KG1 (cell line): Measurements from ENCODE around the gene NANP.
"Not testable (repeated sequence)": the region's sequence is repeated elsewhere in the genome, so short reads cannot be mapped to it uniquely, and the experiment has no call there.

Source experiments
- DNase-seq: peaks from one replicate; lab custom pipeline; 2025; lab: John Stamatoyannopoulos, UW

The NANP gene, protein sequence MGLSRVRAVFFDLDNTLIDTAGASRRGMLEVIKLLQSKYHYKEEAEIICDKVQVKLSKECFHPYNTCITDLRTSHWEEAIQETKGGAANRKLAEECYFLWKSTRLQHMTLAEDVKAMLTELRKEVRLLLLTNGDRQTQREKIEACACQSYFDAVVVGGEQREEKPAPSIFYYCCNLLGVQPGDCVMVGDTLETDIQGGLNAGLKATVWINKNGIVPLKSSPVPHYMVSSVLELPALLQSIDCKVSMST

GRCh38 chr20:25623736-25624499 lies at the start of gene NANP:
NANP (minus strand) TSS chr20:25624014; CDS start chr20:25623948, 66 bp downstream.
- DNase-seq: peak; percentile 91

DNA sequence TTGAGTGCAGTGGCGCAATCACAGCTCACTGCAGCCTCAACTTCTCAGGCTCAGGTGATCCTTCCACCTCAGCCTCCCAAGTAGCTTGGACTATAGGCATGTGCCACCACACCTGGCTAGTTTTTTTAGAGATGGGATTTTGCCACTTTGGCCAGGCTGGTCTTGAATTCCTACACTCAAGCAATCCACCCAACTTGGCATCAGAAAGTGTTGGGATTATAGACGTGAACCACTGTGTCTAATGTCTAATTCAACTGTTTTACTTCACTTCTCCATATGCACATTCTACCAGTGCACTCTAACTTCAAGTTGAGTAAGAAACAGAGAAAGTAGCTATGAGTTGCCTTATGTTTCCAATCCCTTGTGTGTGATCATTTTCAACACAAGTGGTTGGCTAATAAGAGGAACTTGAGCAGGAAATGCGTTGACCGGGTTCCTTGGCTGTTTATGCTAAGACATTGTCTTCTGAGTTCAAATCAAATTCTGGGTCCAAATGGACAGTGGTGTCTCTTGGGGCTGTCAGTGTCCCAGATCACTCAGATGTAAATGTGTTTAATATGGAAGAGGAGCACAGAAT lies 48.9 kb upstream of the NANP start:
- no peak for DNase-seq

DNA sequence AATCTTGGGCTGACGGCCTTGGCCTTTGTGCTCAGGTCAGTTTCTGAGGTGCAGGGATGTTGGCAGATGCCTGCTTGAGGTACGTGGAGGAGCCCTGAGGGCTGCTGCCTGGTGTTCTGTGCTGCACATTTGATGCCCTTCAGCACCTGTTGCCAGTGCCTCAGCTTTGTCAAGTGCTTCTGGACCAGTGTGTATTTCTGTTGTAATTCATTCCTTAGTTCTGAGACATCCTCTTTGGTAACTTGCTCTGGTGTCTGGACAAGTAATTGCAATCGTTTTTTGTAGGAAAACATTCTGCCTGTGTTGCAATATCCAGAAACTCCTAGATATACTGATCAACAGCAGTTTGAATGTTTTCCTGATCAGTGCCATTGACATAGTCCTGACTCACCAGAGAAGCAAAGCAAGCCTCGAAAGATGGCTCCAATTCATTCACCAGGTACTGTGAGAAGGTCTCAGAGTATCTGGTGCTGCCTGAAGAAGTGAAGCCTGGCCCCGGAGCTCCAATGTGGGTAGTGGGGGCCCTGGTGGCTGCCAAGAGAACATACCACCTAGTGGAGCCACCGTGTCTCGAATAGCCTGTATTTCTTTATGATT lies 46.1 kb upstream of the NANP start:
- no peak for DNase-seq

DNA sequence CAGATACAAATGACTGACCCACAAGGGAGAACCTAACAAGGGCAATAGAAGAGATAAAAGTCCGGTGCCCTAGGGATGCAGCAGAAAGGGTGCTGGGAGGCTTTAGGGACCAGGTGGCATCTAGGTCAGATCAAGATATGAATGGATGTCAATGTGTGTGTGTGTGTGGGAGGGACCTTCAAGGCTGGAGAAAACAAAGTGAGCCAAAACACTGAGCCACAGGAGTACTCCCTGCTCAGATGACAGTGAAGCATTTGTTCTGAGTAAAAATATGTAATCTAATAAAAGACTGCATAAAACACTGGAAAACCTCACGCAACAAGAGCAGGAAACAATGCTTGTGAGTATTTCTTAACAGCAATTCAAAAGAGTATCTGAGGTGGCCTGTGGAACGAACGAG lies 44.6 kb upstream of the NANP start:
- no peak for DNase-seq

- DNase-seq: no peak
These were observed 36.2 kb upstream of the NANP start for GRCh38 chr20:25659999-25660398.

GRCh38 chr20:25654487-25654886 lies 30.7 kb upstream of the NANP start:
- DNase-seq: no peak

DNA sequence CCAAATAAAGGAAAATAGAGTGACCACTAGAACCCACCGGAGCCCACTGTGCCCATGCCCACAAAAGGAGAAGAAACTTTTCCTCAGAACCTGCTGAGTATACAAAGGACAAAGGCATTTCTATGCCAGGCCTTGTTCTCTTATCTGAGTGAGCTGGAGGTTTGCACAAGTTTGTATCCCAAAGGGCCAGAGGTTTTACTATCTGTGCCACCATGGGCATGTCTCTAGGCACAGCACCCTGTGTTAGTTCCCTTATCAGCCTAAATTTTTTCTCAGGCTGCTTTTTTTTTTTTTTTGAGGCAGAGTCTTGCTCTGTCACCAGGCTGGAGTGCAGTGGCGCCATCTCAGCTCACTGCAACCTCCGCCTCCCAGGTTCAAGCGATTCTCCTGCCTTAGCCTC lies 29.1 kb upstream of the NANP start:
- not testable (repeated sequence) for DNase-seq

GRCh38 chr20:25644814-25645213 lies 21.0 kb upstream of the NANP start:
- no peak for DNase-seq

DNA sequence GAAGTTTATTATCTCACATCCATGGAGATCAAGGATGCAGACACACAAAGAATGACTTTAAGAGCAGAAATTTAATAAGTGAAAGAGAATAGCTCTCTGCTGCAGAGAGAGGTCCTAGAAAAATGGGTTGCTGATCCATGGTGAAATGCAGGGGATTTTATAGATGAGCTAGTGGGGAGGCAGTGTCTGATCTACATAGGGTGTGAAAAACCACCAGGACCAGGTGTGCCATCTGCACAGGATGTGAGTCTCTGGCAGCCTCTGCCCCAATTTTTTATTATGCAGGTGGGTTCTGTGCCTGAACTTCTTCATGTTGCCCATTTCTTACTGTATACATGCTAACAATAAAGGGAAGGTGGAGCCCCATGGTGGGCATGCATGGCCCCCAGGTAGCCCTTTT lies 19.9 kb upstream of the NANP start:
- DNase-seq: no peak

DNA sequence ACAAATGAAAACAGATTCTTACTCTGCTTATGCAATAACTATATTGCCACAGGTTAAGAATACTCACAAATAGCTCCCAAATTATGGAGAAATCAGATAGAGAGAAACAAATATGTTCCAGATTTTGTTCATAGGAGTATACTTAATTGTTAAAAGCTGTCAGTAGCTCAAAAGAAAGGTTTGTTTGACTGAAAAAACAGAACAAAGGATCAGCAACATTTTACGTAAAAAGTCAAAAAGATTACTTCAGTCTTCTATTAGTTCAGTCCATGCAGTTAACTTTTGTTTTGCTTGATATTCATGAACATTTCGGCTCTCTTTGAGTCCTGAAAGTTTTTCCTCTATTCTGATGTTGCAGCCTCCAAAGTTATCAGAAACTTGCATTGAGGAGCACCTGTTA lies 13.4 kb upstream of the NANP start:
- DNase-seq: no peak

- DNase-seq: no peak
These were observed 9.4 kb upstream of the NANP start for GRCh38 chr20:25632940-25633790.

- DNase-seq: not testable (repeated sequence)
These were observed 6.8 kb upstream of the NANP start for GRCh38 chr20:25630615-25631014.

DNA sequence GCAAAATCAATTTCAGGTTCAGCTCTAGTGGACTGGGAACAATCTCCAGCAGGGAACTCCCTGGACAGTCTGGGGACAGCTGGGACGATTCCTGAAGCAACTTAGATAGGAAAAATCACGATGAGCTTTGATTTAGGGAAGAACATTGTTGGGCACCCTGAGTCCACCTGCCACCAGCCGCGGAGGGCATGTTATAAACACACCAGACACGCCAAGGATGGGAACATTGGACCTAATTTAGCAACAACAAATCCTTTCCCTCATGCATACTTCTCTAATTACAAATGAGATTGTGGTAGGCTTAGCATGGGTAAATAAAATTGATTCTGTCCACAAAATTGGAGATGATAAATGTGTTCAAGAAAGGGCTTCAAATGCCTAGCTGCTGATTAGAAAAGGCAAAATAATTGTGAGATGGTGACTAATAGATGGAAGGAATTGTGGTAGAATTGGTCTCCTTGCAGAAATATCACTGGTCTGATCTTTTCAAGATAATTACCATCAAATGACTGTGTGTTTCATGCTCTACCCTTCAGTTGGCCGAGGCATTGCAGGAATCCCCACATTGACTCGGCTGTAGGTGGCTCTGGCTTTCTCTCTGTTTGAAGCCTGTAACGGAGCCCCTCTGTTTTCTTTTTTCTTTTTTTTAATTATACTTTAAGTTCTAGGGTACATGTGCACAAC lies 6.1 kb upstream of the NANP start:
- DNase-seq: no peak

DNA sequence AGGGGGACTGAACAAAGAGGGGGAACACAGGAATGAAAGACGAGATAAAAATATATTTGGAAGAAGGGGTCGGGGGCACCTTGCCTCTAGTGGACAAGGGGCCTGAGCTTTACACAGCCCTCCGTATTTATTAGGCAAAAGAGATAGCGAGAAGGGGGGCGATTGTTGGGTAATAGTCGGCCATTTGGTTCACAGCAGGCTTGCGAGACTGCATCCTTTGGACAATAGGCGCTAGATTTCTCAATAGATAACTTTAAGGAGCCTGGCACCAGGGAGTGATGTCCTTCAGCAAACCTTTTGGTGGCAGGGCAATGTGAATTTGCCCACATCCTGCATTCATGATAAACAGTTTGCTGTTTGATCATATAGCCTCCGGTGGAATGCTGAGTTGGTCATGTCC lies 3.0 kb upstream of the NANP start:
- DNase-seq: no peak

GRCh38 chr20:25624500-25624939 lies 706 bp upstream of the NANP start:
- peak; percentile 48 for DNase-seq

DNA sequence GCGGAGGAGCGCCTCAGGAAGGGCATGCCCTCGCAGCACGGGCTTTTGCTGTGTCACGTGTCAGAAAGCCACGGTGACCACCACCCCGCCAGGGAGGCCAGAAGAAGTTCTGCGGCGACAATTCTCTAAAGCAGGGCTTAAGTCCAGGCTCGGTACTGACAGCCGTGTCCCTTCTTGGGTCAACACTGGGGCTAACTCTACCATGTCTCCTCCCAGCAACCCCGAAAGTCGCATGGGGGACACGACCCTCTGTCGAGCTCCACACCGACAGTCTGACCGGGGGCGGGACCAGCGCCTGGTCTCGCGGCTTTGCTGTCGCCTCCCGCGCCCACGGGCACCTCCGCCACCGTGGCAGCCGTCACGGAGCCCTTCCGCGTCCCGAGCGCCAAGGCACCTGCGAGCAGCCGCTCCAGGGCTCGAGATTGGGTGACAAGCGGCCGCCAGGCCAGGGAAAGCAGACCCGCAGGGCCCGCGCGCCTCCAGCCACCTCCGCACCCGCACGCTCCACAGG lies 534 bp downstream of the NANP start:
- DNase-seq: no peak

DNA sequence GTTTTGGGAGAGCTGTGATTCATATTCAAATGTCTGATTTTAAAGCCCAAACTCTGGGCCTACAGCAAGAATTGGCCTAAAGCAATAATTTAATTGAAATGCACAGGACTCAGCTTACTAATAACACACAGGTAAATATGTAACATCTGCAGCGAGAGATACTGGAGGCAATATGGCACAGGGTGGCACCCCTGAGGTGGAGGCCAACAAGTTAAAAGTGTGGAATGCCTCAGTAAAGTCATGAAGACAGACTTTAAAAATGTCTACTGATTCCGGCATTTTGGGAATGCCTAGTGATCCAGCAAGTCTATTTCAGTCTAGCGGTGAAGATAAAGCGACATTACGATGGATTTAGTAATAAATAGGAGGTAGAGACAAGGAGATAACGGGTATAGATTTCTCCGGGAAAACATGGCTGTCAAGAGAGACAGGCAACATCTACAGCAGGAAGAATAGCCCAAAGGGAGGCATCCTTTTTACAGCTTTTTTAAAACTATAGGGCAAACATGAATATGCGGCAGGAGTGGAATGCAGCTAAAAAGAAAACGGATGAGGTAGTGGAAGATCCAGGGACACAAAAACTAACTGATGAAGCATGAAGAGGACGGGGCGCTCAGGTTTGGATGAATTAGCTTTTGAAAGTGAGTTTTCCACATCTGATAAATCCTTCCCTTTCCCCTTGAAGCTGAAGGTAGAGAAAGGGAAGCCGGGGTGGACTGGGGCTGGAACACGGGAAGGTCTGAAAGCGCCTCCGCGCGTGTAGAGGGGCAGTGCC lies 1.2 kb downstream of the NANP start:
- no peak for DNase-seq

GRCh38 chr20:25622049-25622448 lies 1.8 kb downstream of the NANP start:
- no peak for DNase-seq

- no peak for DNase-seq
These were observed 4.3 kb downstream of the NANP start for GRCh38 chr20:25619514-25619913.

DNA sequence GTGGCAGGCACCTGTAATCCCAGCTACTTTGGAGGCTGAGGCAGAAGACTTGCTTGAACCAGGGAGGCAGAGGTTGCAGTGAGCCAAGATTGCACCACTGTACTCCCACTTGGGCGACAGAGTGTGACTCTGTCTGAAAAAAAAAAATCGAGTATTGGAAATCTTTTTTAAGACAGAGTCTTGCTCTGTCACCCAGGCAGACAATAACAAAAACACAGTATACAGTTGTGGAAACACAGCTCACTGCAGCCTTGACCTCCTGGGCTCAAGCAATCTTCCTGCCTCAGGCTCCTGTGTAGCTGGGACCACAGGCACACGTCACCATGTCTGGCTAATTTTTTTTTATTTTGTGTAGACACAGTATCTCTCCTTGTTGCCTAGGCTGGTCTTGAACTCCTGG lies 15.0 kb downstream of the NANP start:
- no peak for DNase-seq
